A204.1 (cell line): Measurements from ENCODE around the gene FES.
"Not testable (repeated sequence)": the region's sequence is repeated elsewhere in the genome, so short reads cannot be mapped to it uniquely, and the experiment has no call there.

Experiments used
- FAIRE-seq: peaks from 2 replicates; lab custom pipeline; 2012; peaks lifted over from hg19 to GRCh38; lab: Jason Lieb, UNC

FES gene

GRCh38 chr15:90892498-90893174 is 8.3 kb downstream of the FES start:
- FAIRE-seq: no peak

GRCh38 chr15:90893175-90894090 is 9.1 kb downstream of the FES start:
- FAIRE-seq: no peak

DNA sequence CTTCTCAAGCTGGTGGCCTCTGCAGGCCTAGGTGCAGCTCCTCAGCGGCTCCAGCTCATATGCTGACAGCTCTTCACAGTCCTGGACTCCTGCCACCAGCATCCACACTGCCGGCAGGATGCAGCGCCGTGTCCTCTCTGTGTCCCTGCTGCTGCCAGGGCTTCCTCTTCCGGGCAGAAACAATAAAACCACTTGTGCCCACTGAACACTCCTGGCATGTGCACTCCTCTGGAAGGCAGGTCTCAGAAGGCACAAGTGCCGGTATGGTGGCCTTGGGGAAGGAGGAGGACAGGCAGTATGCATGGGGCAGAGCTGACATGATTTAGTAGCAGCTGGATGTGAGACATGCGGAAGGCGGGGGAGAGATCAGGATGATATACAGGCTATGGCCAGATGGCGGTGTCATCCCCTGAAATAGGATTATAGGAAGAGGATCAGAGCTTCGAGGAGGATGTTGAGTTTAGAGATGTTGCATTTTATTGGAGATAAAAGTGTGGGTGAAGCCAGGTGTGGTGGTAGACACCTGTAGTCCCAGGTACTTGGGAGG is 11.3 kb downstream of the FES start:
- FAIRE-seq: no peak

- FAIRE-seq: not testable (repeated sequence)
Measured at GRCh38 chr15:90897131-90897655, 12.9 kb downstream of the FES start.

GRCh38 chr15:90901175-90902039 is 17.1 kb downstream of the FES start:
- FAIRE-seq: no peak

DNA sequence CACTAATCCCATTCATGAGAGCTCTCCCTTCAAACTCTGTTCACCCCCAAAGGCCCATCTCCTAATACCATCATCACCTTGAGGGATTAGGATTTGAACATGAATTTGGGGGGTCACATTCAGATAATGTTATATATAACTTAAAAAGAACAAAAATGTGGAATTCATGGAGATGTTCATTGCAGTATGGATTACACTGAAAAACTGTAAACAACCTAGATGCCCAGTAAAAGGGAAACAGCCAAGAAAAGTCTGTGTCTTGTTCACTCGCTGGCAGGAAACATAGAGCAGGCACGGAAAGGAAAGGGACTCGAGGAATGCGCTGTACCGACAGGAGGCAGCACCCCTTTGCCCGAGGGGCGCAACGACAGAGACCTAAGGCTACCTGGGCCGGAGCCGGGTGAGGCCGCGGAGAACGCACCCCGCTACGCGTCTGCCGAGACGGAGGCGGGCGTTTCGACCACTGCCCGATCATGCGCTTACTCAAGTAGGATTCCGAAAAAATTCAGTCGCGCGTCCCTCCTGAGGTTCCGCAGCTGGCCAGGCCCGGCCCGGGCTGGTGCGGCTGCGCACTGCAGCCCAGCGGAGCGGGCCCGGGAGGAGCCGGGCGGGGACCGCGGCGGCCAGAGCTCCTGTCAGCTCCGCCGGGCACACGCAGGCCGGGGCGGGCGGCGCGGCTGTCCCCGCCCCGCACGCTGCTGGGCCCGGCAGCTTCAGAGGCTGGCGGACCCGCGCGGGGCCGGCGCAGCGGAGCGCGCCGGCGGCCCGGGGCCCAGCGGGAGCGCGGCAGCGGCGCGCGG is 17.9 kb downstream of the FES start:
- no peak for FAIRE-seq

DNA sequence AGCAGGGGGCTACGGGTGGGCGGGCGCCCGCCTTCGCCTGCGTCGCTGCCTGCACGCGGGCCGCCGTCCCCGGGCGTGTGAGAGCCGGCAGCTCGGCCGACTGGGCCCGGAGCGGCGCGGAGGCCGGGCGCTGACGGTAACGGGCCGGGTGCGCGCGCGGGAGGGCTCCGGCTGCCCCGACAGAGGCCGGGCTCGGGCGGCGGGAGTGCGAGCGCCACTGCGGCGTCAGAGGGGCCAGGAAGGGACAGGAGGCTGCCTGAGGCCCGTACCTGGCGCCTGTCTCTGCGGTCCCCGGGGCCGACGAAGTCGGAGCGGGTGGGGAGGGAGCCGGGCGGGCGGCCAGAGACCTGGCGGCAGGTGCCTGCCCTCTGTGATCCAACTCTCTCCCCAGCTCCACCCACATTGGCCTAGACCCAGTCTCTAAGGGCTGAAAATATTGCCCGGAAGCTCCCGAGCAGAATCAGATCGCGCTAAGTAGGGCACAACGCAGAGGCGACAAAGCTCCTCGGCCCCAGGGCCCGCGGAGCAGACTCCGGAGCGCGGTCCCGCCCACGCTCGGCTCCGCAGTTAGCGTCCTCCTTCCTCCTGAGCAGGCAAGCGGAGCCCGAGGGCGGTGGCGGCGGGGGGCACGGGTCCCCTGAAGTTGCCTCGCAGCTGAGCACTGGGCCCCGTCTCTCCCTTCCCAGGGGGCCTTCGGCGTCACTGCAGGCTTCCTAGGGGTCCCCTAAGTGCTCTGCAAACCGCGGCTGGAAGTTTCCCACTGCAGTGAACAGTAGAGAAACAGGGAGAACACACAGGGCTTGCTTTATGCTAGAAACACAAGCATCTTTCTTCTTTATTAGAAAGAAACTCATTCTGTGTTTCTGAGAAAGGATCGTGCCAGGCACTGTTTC is 18.8 kb downstream of the FES start, which contains the start of gene MAN2A2:
Gene MAN2A2, plus strand, starts transcription at position 463 of the 893 bp plus-strand sequence. CDS start 906 bp downstream, outside the sequence.
- no peak for FAIRE-seq

DNA sequence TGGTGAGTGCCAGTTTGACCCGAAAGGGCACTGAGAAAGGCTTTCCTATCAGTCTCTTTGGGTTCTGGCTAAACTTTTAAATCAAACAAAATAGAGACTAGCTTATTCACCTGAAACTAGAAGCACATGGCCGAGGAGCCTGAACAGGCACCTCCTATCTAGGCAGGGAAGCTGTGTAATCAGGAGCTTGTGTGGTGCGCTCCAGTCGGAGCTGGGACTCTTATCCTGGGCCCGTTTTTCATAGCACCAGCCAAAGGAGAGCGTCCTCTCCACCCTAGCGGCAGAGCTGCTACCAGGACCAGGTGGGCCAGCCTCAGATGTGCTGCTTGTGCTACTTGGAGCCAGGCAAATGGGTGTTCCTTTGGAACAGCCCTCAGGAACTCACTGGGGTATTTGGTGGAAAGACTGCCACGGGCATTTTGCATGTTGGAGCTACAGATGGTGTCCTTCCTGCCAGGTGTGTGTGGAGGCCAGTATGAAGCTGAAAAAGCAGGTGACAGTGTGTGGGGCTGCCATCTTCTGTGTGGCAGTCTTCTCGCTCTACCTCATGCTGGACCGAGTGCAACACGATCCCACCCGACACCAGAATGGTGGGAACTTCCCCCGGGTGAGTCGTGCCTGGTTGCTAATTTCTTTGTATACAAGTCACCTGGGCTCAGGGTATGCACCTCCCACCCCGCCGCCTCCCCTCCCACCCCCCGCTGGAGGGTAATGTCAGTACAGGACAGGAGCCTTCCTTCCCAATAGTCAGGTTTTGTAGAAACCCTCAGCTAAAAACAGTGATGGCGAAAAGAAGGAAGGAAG is 19.6 kb downstream of the FES start:
- FAIRE-seq: no peak

DNA sequence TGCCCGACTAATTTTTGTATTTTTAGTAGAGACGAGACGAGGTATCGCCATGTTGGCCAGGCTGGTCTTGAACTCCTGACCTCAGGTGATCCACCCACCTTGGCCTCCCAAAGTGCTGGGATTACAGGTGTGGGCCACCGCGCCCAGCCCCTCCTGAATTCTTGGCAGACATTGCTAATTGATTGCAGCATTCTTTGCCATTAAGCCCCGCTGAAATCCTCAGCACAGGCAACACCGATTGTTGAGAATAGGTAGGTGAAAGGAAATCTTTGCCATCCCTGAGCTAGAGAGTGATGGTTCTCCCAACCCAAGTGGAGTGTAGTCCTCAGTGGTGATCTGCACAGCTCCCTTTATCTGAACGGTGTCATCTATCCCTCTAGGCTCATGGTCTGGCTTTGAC is 20.4 kb downstream of the FES start:
- no peak for FAIRE-seq

- no peak for FAIRE-seq
Measured at GRCh38 chr15:90905306-90906180, 21.2 kb downstream of the FES start.

GRCh38 chr15:90906181-90906849 is 22.0 kb downstream of the FES start:
- no peak for FAIRE-seq

DNA sequence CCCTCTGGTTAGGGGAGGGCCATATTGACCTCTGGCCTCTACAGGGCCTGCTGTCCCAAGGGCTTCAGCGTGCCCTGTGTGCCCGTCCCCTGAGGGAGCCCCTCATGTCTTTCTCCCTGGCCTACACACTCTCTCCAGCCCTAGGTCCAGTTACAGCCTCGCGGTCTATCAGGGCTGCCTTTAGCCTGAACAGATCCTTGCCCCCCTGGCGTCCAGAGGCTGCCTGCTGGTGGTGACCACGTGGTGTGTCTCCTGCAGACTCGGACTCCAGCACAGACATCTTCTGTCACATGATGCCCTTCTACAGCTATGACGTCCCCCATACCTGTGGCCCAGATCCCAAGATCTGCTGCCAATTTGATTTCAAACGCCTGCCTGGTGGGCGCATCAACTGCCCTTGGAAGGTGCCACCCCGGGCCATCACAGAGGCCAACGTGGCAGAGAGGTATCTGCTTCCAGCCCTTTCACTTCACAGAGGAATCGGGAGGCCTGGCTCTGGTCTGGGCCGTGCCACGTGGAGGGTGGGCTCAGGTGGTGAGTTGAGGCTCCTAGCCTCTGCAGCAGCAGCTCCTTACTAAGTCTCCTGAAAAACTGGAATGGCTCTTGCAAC is 22.9 kb downstream of the FES start:
- no peak for FAIRE-seq

- no peak for FAIRE-seq
Measured at GRCh38 chr15:90907838-90908507, 23.7 kb downstream of the FES start.

- not testable (repeated sequence) for FAIRE-seq
Measured at GRCh38 chr15:90909449-90909848, 25.1 kb downstream of the FES start.

DNA sequence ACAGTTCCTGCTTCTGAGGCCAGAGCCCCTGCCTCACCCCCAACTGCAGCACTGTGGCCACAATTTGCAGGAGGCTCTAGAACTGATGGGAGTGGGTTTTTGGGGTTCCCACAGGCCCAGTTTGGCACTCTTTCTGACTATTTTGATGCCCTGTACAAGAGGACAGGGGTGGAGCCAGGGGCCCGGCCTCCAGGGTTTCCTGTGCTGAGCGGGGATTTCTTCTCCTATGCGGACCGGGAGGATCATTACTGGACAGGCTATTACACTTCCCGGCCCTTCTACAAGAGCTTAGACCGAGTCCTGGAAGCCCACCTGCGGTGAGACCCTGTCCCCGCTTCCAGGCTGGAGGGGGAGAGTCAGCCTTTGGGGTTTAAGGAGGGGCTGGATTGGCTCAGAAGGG is 25.7 kb downstream of the FES start:
- no peak for FAIRE-seq
